Choroid plexus epithelial cell (primary cell): ENCODE data around the gene CASP6.

ENCODE experiments used
- DNase-seq: peaks from one replicate; pipeline ENCODE4 v3.0.0-alpha.2; 2010; ENCODE audit warnings: low read depth
- H3K4me3 ChIP-seq: 2 replicates; pipeline ENCODE4 v1.5.1; 2011; ENCODE audit warnings: low read depth, mild to moderate bottlenecking, control low read depth, low read length, moderate library complexity
- TF ChIP-seq, protein P1 (sequence below): conservative IDR thresholded peaks from 2 replicates; pipeline ENCODE4 v1.5.1; 2011; ENCODE audit warnings: low read depth, mild to moderate bottlenecking, control low read depth, inconsistent platforms, low read length, moderate library complexity

The CASP6 gene

DNA sequence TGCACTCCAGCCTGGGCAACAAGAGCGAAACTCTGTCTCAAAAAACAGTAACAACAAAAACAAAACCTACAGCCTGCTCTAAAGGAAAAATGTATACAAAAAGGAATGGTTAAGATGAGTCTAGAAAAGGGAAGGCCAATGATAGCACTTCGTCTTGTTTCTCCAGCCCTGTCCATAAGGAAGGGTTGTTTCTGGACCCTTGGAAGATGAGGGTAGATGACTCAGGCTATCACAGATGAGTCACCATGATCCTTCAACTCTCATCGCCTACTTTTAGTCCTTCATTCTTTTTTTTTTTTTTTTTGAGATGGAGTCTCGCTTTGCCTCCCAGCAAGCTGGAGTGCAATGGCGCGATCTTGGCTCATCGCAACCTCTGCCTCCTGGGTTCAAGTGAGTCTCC is 17.8 kb upstream of the CASP6 start:
- TF ChIP-seq, protein P1, sequence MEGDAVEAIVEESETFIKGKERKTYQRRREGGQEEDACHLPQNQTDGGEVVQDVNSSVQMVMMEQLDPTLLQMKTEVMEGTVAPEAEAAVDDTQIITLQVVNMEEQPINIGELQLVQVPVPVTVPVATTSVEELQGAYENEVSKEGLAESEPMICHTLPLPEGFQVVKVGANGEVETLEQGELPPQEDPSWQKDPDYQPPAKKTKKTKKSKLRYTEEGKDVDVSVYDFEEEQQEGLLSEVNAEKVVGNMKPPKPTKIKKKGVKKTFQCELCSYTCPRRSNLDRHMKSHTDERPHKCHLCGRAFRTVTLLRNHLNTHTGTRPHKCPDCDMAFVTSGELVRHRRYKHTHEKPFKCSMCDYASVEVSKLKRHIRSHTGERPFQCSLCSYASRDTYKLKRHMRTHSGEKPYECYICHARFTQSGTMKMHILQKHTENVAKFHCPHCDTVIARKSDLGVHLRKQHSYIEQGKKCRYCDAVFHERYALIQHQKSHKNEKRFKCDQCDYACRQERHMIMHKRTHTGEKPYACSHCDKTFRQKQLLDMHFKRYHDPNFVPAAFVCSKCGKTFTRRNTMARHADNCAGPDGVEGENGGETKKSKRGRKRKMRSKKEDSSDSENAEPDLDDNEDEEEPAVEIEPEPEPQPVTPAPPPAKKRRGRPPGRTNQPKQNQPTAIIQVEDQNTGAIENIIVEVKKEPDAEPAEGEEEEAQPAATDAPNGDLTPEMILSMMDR = no peak
- DNase-seq = peak; percentile 34

DNA sequence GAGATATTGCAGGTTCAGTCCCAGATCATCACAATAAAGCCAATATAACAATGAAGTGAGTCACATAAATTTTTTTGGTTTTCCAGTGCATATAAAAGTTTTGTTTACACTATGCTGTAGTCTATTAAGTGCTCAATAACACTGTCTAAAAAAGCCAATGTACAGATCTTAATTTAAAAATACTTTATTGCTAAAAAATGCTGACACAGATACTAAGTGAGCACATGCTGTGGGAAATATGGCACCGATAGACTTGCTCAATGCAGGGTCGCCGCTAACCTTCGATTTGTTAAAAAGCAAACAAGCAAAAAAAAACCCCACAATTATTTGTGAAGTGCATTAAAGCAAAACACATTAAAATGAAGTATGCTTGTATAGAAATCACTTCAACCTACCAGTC is 16.4 kb upstream of the CASP6 start:
- H3K4me3 ChIP-seq = no peak overlapping the region
- DNase-seq = no peak
- TF ChIP-seq, protein P1 = no peak

More for the DNA sequence above, 17.8 kb upstream of the CASP6 start:
- no peak overlapping the region for H3K4me3 ChIP-seq

DNA sequence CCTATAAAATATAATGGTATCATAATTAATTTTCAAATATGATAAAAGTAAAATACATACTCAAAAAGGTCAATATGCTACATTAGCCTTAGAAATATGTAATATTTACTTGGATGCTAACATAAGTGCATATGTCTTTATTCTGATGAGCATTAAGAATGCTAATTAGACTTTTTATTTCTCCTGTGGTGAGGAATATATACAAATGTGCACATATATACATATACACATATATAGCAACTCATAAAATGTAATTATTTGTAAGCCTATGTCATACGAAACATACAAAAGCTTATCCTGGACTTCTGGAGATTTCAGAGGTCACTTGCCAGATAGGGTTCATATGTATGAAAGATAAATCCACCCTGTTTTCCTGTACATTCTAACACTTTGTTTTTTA is 15.5 kb upstream of the CASP6 start:
- H3K4me3 ChIP-seq = no peak overlapping the region
- no peak for DNase-seq
- TF ChIP-seq, protein P1 = no peak

DNA sequence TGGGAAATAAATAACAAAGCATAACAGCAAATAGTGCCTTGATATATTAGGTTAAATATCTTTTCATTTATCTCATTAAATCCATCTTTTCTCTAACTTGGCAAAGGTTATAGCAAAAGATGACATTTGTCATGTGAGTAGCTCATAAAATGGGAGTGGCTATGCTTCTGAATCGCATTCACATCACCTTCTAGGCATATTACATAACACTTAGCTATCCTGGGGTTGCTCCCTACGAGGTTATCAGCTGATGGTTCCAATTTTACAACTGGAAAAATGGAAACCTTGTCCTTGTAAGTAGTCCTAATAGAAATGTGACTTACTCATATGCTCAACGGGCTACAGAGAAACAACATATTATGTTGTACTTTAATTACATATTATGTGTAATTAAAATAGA is 10.3 kb upstream of the CASP6 start:
- no peak overlapping the region for H3K4me3 ChIP-seq
- DNase-seq = no peak
- TF ChIP-seq, protein P1 = no peak

DNA sequence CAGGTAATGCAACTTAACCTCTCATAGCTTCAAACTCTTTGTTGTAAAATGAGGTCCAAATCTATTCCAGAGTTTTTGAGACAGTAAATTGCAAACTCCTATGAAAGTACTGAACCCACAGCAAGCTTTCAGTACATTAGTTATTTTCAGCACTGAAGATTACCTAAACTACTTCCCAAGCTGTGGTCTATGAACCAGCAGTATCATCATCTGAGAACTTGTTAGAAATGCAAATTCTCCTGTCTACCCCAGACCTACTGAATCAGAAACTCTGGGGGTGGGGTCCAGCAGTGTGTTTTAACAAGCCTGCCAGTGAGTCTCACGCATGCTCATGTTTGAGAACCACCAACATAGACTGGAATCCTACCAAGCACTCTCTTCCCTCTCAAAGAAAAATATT is 5.7 kb upstream of the CASP6 start:
- no peak for DNase-seq
- TF ChIP-seq, protein P1 = no peak
- no peak overlapping the region for H3K4me3 ChIP-seq

DNA sequence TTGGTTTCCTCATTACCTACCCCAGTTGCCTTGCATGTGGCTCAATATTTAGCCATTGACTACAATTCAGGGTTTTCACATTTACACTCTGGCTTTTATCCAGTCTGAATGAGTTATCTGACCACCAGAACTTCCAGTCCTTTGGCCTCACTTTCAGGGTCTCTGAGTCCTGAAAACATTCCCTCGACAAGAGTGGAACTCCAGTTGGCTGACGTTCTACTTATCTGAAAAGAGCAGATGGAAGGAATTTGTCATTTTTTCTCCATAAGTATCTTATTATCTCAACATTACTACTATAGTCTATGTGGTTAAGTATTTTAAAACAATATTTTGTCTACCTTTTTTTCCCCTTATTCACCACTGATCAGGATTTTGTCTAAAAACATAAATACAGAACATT is 5.2 kb upstream of the CASP6 start:
- TF ChIP-seq, protein P1 = no peak
- no peak for DNase-seq
- no peak overlapping the region for H3K4me3 ChIP-seq

DNA sequence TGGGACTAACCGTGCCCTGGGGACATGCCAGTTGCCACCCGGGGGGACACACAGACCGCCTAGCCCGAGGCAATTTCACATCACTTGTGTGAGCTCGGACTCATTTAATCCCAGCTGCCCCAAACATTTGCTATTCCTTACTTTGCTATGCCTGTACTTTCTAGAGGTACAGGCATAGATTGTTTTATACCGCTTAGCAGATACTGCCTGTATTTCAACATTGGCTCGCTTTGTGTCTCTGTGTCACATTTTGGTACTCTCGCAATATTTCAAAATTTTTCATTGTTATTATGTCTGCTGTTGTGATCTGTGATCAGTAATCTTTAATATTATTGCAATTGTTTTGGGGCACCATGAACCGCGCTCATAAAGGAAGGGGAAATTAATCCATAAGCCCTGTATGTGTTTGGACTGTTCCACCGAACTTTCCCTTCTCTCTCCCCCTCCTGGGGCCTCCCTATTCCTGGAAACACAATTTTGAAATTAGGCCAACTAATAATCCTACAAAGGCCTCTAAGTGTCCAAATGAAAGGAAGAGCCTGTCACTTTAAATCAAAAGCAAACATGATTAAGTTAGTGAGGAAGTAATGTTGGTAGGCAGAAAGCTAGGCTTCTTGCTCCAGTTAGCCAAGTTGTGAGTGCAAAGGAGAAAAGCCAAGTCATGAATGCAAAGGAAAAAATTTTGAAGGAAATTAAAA is 568 bp upstream of the CASP6 start:
- DNase-seq = peak; percentile 29

More for the DNA sequence above, 568 bp upstream of the CASP6 start:
- H3K4me3 ChIP-seq = peak overlapping the region; percentile 84
- TF ChIP-seq, protein P1 = no peak
